GM08714 (cell line): ENCODE data around the gene UVSSA.

ENCODE experiments used
- H3K4me3 ChIP-seq: fragments of 200-500 bp; sonication (Bioruptor generic); 2 replicates; pipeline ENCODE4 v1.5.1; 2014; ENCODE audit warnings: mild to moderate bottlenecking, low read length, inconsistent platforms
- ZNF274 ChIP-seq: IDR thresholded peaks from 2 replicates; pipeline ENCODE4 v1.6.1; 2012; ENCODE audit warnings: mild to moderate bottlenecking, low read depth, low read length

Gene UVSSA

GRCh38 chr4:1374706-1375045 is 27.7 kb downstream of the UVSSA start:
- no peak for TF ChIP-seq ZNF274
- no peak overlapping the region for H3K4me3 ChIP-seq

- TF ChIP-seq ZNF274, result no peak
- H3K4me3 ChIP-seq, result no peak overlapping the region
Observed at GRCh38 chr4:1375051-1375721, 28.2 kb downstream of the UVSSA start.

GRCh38 chr4:1375761-1376322 is 28.8 kb downstream of the UVSSA start:
- no peak overlapping the region for H3K4me3 ChIP-seq
- TF ChIP-seq ZNF274, result no peak

- no peak overlapping the region for H3K4me3 ChIP-seq
- TF ChIP-seq ZNF274, result no peak
Observed at GRCh38 chr4:1376391-1376840, 29.4 kb downstream of the UVSSA start.

- no peak for TF ChIP-seq ZNF274
- H3K4me3 ChIP-seq, result no peak overlapping the region
Observed at GRCh38 chr4:1376841-1377605, 30.0 kb downstream of the UVSSA start.

GRCh38 chr4:1377606-1378261 is 30.7 kb downstream of the UVSSA start:
- TF ChIP-seq ZNF274, result no peak
- H3K4me3 ChIP-seq, result no peak overlapping the region

GRCh38 chr4:1378559-1379231 is 31.7 kb downstream of the UVSSA start:
- no peak for TF ChIP-seq ZNF274
- no peak overlapping the region for H3K4me3 ChIP-seq

GRCh38 chr4:1379351-1379781 is 32.4 kb downstream of the UVSSA start:
- no peak overlapping the region for H3K4me3 ChIP-seq
- TF ChIP-seq ZNF274, result no peak

- no peak overlapping the region for H3K4me3 ChIP-seq
- TF ChIP-seq ZNF274, result no peak
Observed at GRCh38 chr4:1379801-1380331, 32.9 kb downstream of the UVSSA start.

- no peak overlapping the region for H3K4me3 ChIP-seq
- no peak for TF ChIP-seq ZNF274
Observed at GRCh38 chr4:1380368-1381151, 33.6 kb downstream of the UVSSA start.

GRCh38 chr4:1381181-1381621 is 34.2 kb downstream of the UVSSA start:
- no peak overlapping the region for H3K4me3 ChIP-seq
- TF ChIP-seq ZNF274, result no peak

- TF ChIP-seq ZNF274, result no peak
- no peak overlapping the region for H3K4me3 ChIP-seq
Observed at GRCh38 chr4:1381944-1382541, 35.0 kb downstream of the UVSSA start.
